Aorta (tissue), 5 donors: ENCODE measurements around the gene PBX4. TPM values are rescaled to one million over a fixed set of nuclear protein-coding genes. Genes with fewer than 3 reads are reported as not detected.

Experiments used
- ATAC-seq: fragments of 200-7000 bp; cut with Tn5 transposase; one replicate; pipeline ENCODE4 v1.9.1; 2022; ENCODE audit warnings: moderate library complexity; ENCODE audit not compliant: low FRiP score
- DNase-seq, 2 donors: peaks; one replicate each; pipeline ENCODE4 v3.0.0-alpha.2; 2020
- H3K27ac ChIP-seq, 2 donors: one replicate each; pipeline ENCODE4 v1.5.1; 2013; ENCODE audit warnings: low read length in 2 of 2, mild to moderate bottlenecking in 2 of 2, moderate library complexity in 2 of 2, control low read depth in 1 of 2, inconsistent platforms in 1 of 2, low read depth in 1 of 2
- H3K27me3 ChIP-seq, 2 donors: one replicate each; pipeline ENCODE4 v1.6.1; 2013; ENCODE audit warnings: control low read depth in 1 of 2, low read length in 1 of 2, mild to moderate bottlenecking in 1 of 2, moderate library complexity in 1 of 2; ENCODE audit not compliant: insufficient read depth in 2 of 2, control insufficient read depth in 1 of 2
- H3K36me3 ChIP-seq, 2 donors: one replicate each; pipeline ENCODE4 v1.6.1; 2013; ENCODE audit warnings: control low read depth in 1 of 2, low read length in 1 of 2, mild to moderate bottlenecking in 1 of 2; ENCODE audit not compliant: insufficient read depth in 2 of 2, control insufficient read depth in 1 of 2
- H3K4me1 ChIP-seq, 2 donors: one replicate each; pipeline ENCODE4 v1.6.1; 2013; ENCODE audit warnings: low read length in 2 of 2, control low read depth in 1 of 2, mild to moderate bottlenecking in 1 of 2, moderate library complexity in 1 of 2; ENCODE audit not compliant: insufficient read depth in 2 of 2, control insufficient read depth in 1 of 2
- H3K4me3 ChIP-seq, 2 donors: one replicate each; pipeline ENCODE4 v1.5.1; 2013; ENCODE audit warnings: low read length in 2 of 2, control low read depth in 1 of 2, mild to moderate bottlenecking in 1 of 2
- H3K9me3 ChIP-seq: one replicate; pipeline ENCODE4 v1.6.1; 2013; ENCODE audit warnings: mild to moderate bottlenecking, low read length; ENCODE audit not compliant: control insufficient read depth
- WGBS, 2 donors: extraction: QIAGEN DNeasy Blood & Tissue Kit; methylation state at CpG; one replicate each; pipeline ENCODE4 v1.1.7; 2013; 5-methylcytosine and 5-hydroxymethylcytosine counted together
- intact Hi-C, 2 donors: fragments of 100-400 bp; cut with DNase I; formaldehyde crosslinking; loops; one replicate each; pipeline versions ENCODE4 v1.14.2 to v1.15.0; 2022
- polyA plus RNA-seq, 2 donors: library from polyadenylated mRNA; stranded (reverse); fragments of 200-250 nt; gene quantifications; one replicate each; pipeline ENCODE4 v1.2.3, GENCODE V29; 2013
- total RNA-seq, 2 donors: library from RNA; stranded (reverse); fragmentation: NEBNext Ultra II Directional; extraction: Animal tissue kit (Norgen Biotek cat#: 25700); gene quantifications; one replicate each; pipeline ENCODE4 v1.2.1, GENCODE V29; 2021
- donor health status: healthy with polysubstance abuse.
- donor health status: Bipolar disorder and iron deficiency.
- donor health status: DM: no; HTN: no; CAD: no.
- donor health status: DM: no; HTN: no; CAD: no.
- donor health status: DM: yes; HTN: yes; CAD: no.

Gene PBX4
- total and polyA plus RNA-seq, 4 donors: 0.65 to 1.5 (median 1.4) TPM; not detected in 1

DNA sequence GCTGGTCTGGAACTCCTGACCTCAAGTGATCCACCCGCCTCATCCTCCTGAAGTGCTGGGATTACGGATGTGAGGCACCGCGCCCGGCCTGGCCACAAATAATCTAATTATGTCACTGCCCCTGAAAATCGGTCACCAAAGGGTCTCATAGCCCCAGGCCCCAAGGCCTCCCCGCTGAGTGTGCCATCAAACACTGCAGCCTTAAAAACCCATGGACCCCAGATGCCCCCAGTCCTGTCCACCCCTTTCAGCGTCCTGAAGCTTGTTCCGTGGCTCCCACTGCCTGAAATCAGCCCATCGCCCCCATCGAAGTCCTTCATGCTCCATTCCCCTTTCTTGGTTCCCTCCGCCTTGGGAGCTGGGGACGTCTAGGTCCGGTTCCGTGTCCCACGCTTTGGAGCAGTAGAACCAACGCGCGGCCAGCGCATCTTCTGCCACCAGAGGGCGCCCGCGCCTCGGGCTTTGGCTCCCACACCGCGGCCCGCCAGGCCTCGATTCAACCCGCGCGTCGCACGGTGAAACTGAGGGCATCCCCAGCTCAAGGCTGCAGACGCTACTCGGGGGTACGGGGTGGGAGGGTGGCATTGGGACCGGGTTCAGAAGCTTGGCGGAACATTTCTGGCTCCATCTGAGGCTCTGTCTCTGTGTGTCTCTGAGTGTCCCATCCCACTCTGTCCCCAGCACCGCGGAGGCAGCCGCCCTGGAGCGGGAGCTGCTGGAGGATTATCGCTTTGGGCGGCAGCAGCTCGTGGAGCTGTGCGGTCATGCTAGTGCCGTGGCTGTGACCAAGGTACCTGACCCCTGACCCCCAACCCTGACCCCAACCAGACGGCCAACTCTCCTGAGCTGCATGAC, 86.3 kb downstream of the PBX4 start:
- ATAC-seq (peak; percentile 85), DNase-seq (peak; percentile 88 to 97)
- Histone ChIP-seq H3K4me1 (no peaks in the 10 kb centered on the region), H3K27ac (no peak overlapping the region), H3K9me3 (no peaks in the 10 kb centered on the region), H3K4me3 (no peak overlapping the region), H3K36me3 (no peaks in the 10 kb centered on the region), H3K27me3 (no peaks in the 10 kb centered on the region)
- WGBS, 2 donors: 22 to 23% methylated on average over 48 of the region's 48 CpGs
- intact Hi-C loops: loop anchor here (1.0 to 5.0 kb wide), 4 partner anchors 110 to 430 kb away; partner anchors contain the start of gene GMIP (in 1 of the 2)

DNA sequence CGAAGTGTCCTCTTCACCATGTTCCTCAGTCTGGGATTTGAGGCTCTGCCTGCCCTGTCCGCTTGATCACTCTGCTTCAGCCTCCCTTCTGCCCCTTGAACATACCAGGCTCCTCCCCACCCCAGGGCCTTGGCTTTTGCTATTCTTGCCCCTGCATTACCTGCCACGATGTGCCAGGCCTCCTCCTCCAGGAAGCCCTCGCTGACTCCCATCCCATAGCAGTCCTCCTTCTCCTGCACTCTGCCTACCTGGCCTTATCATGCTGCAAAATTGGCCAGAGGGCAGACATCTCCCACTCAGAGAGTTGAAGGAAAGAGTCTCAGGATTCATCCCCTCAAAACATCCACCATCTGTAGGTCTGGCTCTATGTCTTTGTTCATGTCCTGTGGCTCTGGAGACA, 87.6 kb downstream of the PBX4 start:
- no peak overlapping the region for H3K4me3 ChIP-seq
- no peaks in the 10 kb centered on the region for H3K9me3 ChIP-seq
- DNase-seq (no peak), ATAC-seq (no peak)
- no peaks in the 10 kb centered on the region for H3K36me3 ChIP-seq
- no peaks in the 10 kb centered on the region for H3K27me3 ChIP-seq
- no peaks in the 10 kb centered on the region for H3K4me1 ChIP-seq
- H3K27ac ChIP-seq: no peak overlapping the region
- 85 to 89% methylated on average over 4 of the region's 4 CpGs for WGBS, 2 donors
- intact Hi-C loops: loop anchor here in 1 of 2 donors (5.0 kb wide), 2 partner anchors 111 to 431 kb away; partner anchors contain the start of gene GMIP

DNA sequence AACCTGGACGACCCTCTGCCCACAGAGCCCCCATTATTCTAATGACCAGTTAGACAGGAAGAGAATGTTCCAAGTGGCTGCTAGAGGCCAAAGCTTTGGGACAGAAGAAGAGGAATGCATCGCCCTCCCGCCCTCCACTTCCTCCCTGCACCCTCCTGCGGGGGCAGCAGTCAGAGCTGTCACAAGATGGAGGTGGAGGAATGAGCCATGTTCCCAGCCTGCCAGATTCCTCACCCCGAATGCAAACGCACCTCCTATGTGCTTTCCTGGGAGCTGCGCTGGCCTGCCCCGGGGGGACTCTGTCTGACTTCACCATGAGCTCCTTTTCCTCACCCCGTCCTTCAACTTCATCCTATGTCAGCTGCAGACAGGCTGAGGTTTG, 88.1 kb downstream of the PBX4 start:
- intact Hi-C loops: loop anchor here in 1 of 2 donors (5.0 kb wide), 2 partner anchors 112 to 432 kb away; partner anchors contain the start of gene GMIP
- WGBS, 2 donors: 44 to 48% methylated on average over 9 of the region's 9 CpGs
- DNase-seq (no peak), ATAC-seq (no peak)
- Histone ChIP-seq H3K4me3 (no peak overlapping the region), H3K27me3 (no peaks in the 10 kb centered on the region), H3K9me3 (no peaks in the 10 kb centered on the region), H3K4me1 (no peaks in the 10 kb centered on the region), H3K27ac (no peak overlapping the region), H3K36me3 (no peaks in the 10 kb centered on the region)

DNA sequence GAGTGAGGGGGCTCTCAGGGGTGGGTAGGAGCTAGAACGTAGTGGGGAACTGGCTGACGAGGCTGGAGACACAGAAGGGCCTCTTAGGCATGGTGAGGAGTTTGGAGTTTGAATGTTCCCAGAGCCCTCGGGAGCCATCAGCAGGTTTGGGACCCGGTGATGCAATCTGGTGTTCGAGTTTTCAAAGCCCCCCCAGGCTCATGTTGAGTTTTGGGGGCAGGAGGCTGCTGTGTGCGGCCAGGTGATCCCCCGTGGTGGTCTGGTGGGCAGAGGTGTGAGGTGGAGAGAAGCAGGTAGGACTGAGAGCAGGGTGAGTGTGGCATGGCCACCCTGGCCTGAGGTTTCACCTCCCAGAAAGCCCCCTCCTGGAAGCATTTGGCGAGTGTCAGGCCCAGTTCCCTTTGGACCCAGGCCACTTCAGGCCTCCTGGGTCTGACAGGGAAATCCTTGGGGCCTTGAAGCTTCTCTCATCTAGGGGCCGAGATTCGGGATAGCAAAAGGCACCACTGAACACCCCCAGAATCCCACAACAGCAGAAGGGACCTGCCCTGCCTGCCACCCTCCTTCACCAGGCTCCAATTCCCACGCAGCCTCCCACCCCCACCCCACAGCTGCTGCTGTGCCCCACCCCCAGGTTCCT, 88.6 kb downstream of the PBX4 start:
- H3K27ac ChIP-seq: no peak overlapping the region
- 67 to 73% methylated on average over 11 of the region's 11 CpGs for WGBS, 2 donors
- ATAC-seq: no peak

DNA sequence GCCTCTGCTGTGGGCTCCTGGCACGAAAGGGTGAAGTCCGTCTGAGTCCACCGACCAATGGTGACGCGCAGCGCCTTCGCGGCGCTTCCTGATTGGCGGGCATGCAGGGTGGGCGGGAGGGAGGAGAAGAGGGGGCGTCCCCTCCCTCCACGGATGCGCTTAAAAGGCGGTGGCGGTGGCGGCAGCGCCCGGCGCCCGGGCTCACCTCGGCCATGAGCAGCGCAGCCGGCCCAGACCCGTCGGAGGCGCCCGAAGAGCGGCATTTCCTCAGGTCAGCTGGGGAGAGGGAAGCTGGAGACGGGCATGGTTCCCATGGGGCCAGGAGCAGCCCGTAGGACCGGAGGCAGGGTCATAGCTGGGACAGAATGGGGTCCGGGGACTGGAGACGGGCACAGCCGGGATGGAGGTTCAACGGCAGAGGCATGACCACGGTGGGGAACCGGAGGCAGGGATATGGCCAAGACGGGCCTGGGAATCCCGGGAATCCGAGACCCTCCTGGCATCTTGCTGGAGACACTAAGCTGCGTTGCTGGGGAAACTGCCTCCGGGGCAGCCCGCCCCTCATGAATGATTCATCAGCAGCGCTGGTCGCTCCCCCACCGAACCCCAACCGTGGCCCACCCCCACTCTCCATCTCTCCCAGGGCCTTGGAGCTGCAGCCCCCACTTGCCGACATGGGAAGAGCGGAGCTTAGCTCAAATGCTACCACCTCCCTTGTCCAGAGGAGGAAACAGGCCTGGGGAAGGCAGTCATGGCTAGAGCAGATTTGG, 89.6 kb downstream of the PBX4 start, which contains the start of gene YJEFN3:
Gene YJEFN3, plus strand, starts transcription at position 191 of the 770 bp plus-strand sequence. Its CDS starts 22 bp downstream, at position 213.
- H3K4me1 ChIP-seq: no peaks in the 10 kb centered on the region
- 46 to 48% methylated on average over 28 to 50 of the region's 50 CpGs for WGBS, 2 donors
- no peaks in the 10 kb centered on the region for H3K27me3 ChIP-seq

More for the DNA sequence above, 88.6 kb downstream of the PBX4 start:
- Histone ChIP-seq H3K9me3 (no peaks in the 10 kb centered on the region), H3K27me3 (no peaks in the 10 kb centered on the region), H3K36me3 (no peaks in the 10 kb centered on the region), H3K4me1 (no peaks in the 10 kb centered on the region), H3K4me3 (no peak overlapping the region)
- intact Hi-C loops: loop anchor here in 1 of 2 donors (5.0 kb wide), 2 partner anchors 112 to 432 kb away; partner anchors contain the start of gene GMIP
- no peak for DNase-seq

DNA sequence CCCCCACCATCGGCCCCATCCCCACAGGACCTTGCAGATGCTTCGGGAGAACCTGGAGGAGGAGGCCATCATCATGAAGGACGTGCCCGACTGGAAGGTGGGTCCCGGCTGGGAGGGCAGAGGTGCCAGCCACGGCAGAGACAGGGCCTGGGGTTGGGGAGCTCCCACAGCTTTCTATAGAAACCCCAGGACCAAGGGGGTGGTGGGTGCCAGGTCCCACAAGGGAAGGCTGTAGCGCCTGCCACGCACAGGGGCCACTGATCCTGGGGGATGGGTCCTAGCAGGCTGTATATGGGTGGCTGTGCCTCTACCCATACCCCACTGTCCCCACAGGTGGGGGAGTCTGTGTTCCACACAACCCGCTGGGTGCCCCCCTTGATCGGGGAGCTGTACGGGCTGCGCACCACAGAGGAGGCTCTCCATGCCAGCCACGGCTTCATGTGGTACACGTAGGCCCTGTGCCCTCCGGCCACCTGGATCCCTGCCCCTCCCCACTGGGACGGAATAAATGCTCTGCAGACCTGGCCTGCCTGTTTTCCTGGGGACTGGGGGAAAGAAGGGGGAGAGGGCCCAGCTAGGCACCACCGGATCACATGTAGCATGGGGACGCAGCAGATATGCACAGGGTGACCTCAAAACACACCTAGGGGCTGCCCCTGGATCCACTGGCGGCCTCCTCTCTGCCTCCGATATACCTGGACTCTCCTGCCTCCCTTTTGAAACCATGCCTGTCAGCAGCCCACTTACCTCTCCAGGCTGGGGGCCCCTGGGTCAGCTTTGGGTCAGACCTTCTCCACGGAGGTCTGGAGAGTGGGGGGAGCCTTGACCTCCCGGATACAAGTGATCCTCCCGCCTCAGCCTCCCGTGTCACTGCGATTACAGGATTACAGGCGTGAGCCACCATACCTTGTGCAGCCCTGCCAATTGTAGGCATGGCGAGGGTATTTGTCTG, 90.5 kb downstream of the PBX4 start:
- H3K4me3 ChIP-seq: no peak overlapping the region
- no peak overlapping the region for H3K27ac ChIP-seq
- no peaks in the 10 kb centered on the region for H3K27me3 ChIP-seq
- DNase-seq (no peak), ATAC-seq (no peak)
- no peaks in the 10 kb centered on the region for H3K9me3 ChIP-seq
- no peaks in the 10 kb centered on the region for H3K36me3 ChIP-seq
- intact Hi-C loops: no loop called here
- no peaks in the 10 kb centered on the region for H3K4me1 ChIP-seq
- WGBS, 2 donors: 91 to 92% methylated on average over 26 to 27 of the region's 27 CpGs

More for the DNA sequence above, 89.6 kb downstream of the PBX4 start, which contains the start of gene YJEFN3:
- intact Hi-C loops: no loop called here
- DNase-seq (no peak), ATAC-seq (no peak)
- Histone ChIP-seq H3K27ac (no peak within 1 kb of the TSS), H3K4me3 (no peak within 1 kb of the TSS), H3K36me3 (no peaks in the 10 kb centered on the region), H3K9me3 (no peaks in the 10 kb centered on the region)

DNA sequence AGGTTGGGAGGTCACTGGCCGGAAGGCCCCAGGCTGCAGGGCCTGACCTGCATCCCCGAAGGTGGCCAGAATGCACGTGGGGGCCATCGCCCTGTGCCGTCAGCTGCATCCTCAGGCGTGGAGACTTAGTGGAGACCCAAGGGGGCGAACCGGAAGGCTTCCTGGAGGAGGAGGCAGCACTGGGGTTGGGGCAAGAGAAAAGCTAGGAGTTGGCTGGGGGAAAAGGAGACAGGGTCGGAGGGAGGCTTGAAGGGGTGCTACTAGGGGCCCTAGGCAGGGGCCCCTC, 91.2 kb downstream of the PBX4 start:
- intact Hi-C loops: no loop called here
- Histone ChIP-seq H3K9me3 (no peaks in the 10 kb centered on the region), H3K27me3 (no peaks in the 10 kb centered on the region), H3K27ac (no peak overlapping the region), H3K4me1 (no peaks in the 10 kb centered on the region), H3K36me3 (no peaks in the 10 kb centered on the region), H3K4me3 (no peak overlapping the region)
- DNase-seq (no peak), ATAC-seq (no peak)
- 93 to 95% methylated on average over 9 of the region's 9 CpGs for WGBS, 2 donors
